COR-L47 (cell line): ENCODE data around the gene GAS2L2.

Source experiments
- DNase-seq: peaks from one replicate; lab custom pipeline; 2025; lab: John Stamatoyannopoulos, UW

GAS2L2 gene

GRCh38 chr17:35694906-35695305, 58.1 kb downstream of the GAS2L2 start:
- DNase-seq = no peak
